ENCODE results near the gene LPCAT2. TPM values are rescaled to one million over a fixed set of nuclear protein-coding genes. Genes with fewer than 3 reads are reported as not detected.

LPCAT2 gene
- total RNA-seq, 1 experiment from 2014 or later: 62.1 TPM

- ChIA-PET CTCF (no interaction called here), POLR2A (no interaction called here)
- DNase-seq (ENCODE audit: low read depth, low spot score) (no peak), ATAC-seq (no peak)
- BruUV-seq (replicated peaks): no TSS peak
- Histone ChIP-seq H3K27me3 (ENCODE audit: control insufficient read depth, insufficient read depth, low read length) (no peaks in the 10 kb centered on the region), H3K36me3 (ENCODE audit: control insufficient read depth, insufficient read depth, low read length) (peaks cover 3% of the 10 kb centered on the region; the same call in 1 of the 2 replicates), H3K27ac (ENCODE audit: low read length) (no peak overlapping the region), H3K9me3 (ENCODE audit: control insufficient read depth, insufficient read depth, low read depth, low read length) (no peaks in the 10 kb centered on the region), H3K4me1 (ENCODE audit: control insufficient read depth, insufficient read depth, low read length) (no peaks in the 10 kb centered on the region), H3K4me3 (ENCODE audit: low read depth in 2 of 2, low read length in 2 of 2) (no peak overlapping the region)
- in situ Hi-C loops (cut with HindIII; ENCODE audit: low pct_unique_long_range_greater_than_20kb, low sequenced_read_pairs) (no loop called here), intact Hi-C loops (cut with micrococcal nuclease; ENCODE audit: unreplicated experiment) (no loop called here)
- TF ChIP-seq REST (IDR thresholded peaks at IDR 0.05; ENCODE audit: insufficient read depth in 1 of 2, low read depth in 2 of 2, low read length in 1 of 2) (no peak), SIN3A (IDR thresholded peaks at IDR 0.05; ENCODE audit: borderline replicate concordance, insufficient read depth, low read depth, low read length) (no peak), TCF7L2 (IDR thresholded peaks at IDR 0.05; ENCODE audit: low read depth, low read length) (no peak), POLR2AphosphoS5 (IDR thresholded peaks at IDR 0.05; ENCODE audit: low read depth, low read length) (no peak), CTCF (IDR thresholded peaks at IDR 0.05) (no peak)
These were observed 21.6 kb upstream of the LPCAT2 start for GRCh38 chr16:55487048-55487803.

GRCh38 chr16:55488306-55488705, 20.6 kb upstream of the LPCAT2 start:
- in situ Hi-C loops (cut with HindIII; ENCODE audit: low pct_unique_long_range_greater_than_20kb, low sequenced_read_pairs): no loop called here
- no peak overlapping the region for H3K4me3 ChIP-seq (ENCODE audit: low read depth in 2 of 2, low read length in 2 of 2)
- no peak overlapping the region; the same call in 1 of the 2 replicates for H3K27ac ChIP-seq (ENCODE audit: low read length)
- ChIA-PET CTCF (interaction anchor here (0.6 kb wide), 1 partner anchor 117 kb away, joined by 3 read pairs; no protein-coding TSS in a partner anchor), POLR2A (no interaction called here)
- DNase-seq (ENCODE audit: low read depth, low spot score): no peak
- H3K27me3 ChIP-seq (ENCODE audit: control insufficient read depth, insufficient read depth, low read length): no peaks in the 10 kb centered on the region
- BruUV-seq (replicated peaks): no TSS peak
- no peaks in the 10 kb centered on the region for H3K4me1 ChIP-seq (ENCODE audit: control insufficient read depth, insufficient read depth, low read length)
- H3K36me3 ChIP-seq (ENCODE audit: control insufficient read depth, insufficient read depth, low read length): peaks cover 3% of the 10 kb centered on the region; the same call in 1 of the 2 replicates
- intact Hi-C loops (cut with micrococcal nuclease; ENCODE audit: unreplicated experiment): no loop called here
- TF ChIP-seq TCF7L2 (IDR thresholded peaks at IDR 0.05; ENCODE audit: low read depth, low read length) (no peak), SIN3A (IDR thresholded peaks at IDR 0.05; ENCODE audit: borderline replicate concordance, insufficient read depth, low read depth, low read length) (no peak), REST (IDR thresholded peaks at IDR 0.05; ENCODE audit: insufficient read depth in 1 of 2, low read depth in 2 of 2, low read length in 1 of 2) (no peak), CTCF (IDR thresholded peaks at IDR 0.05) (no peak), POLR2AphosphoS5 (IDR thresholded peaks at IDR 0.05; ENCODE audit: low read depth, low read length) (no peak)
- H3K9me3 ChIP-seq (ENCODE audit: control insufficient read depth, insufficient read depth, low read depth, low read length): no peaks in the 10 kb centered on the region
- no peak for ATAC-seq

Measured in Panc1 (cell line).